PC-3 (cell line): ENCODE data around the gene TEPSIN.

Experiments used
- CTCF ChIP-seq: fragments of 300-600 bp; sonication (generic); conservative IDR thresholded peaks from 2 replicates; pipeline ENCODE4 v1.5.1; 2017; ENCODE audit warnings: antibody characterized with exemption, low read depth, mild to moderate bottlenecking, low read length
- EZH2 ChIP-seq: fragments of 300-600 bp; sonication (generic); IDR thresholded peaks from one replicate; pipeline ENCODE4 v1.6.1; 2017; ENCODE audit warnings: antibody characterized with exemption, mild to moderate bottlenecking, low read length; ENCODE audit not compliant: unreplicated experiment
- EZH2phosphoT487 ChIP-seq: fragments of 300-600 bp; sonication (generic); IDR thresholded peaks from 2 replicates; pipeline ENCODE4 v1.6.1; 2018; ENCODE audit warnings: mild to moderate bottlenecking, antibody characterized with exemption, low read length, borderline replicate concordance

GRCh38 chr17:81245024-81245664, 6.3 kb upstream of the TEPSIN start:
- TF ChIP-seq CTCF (no peak), EZH2 (no peak), EZH2phosphoT487 (no peak)
